DOHH2 (cell line): Measurements from ENCODE around the gene DCST1.

Experiments used
- H3F3A ChIP-seq: fragments of 200-600 bp; sonication (generic), shearing (Covaris generic); 2 replicates; pipeline ENCODE4 v1.6.0; 2016; ENCODE audit warnings: antibody characterized with exemption, mild to moderate bottlenecking; ENCODE audit not compliant: control insufficient read depth, insufficient read depth
- H3K27ac ChIP-seq: fragments of 200-600 bp; sonication (generic); 2 replicates; pipeline ENCODE4 v1.5.1; 2014; ENCODE audit warnings: low read depth, mild to moderate bottlenecking, low read length, moderate library complexity
- H3K27me3 ChIP-seq: fragments of 200-600 bp; sonication (generic); 2 replicates; pipeline ENCODE4 v1.6.1; 2014; ENCODE audit warnings: mild to moderate bottlenecking, low read length, mixed read lengths; ENCODE audit not compliant: control insufficient read depth
- H3K36me3 ChIP-seq: fragments of 200-600 bp; sonication (generic); 2 replicates; pipeline ENCODE4 v1.6.1; 2014; ENCODE audit warnings: mild to moderate bottlenecking, low read length, moderate library complexity, mixed read lengths; ENCODE audit not compliant: control insufficient read depth
- H3K4me1 ChIP-seq: fragments of 200-600 bp; sonication (generic); 2 replicates; pipeline ENCODE4 v1.6.1; 2014; ENCODE audit warnings: mild to moderate bottlenecking, low read length, mixed read lengths; ENCODE audit not compliant: control insufficient read depth
- H3K4me2 ChIP-seq: fragments of 200-600 bp; sonication (generic); 2 replicates; pipeline ENCODE4 v1.6.0; 2014; ENCODE audit warnings: mild to moderate bottlenecking, low read length, moderate library complexity
- H3K4me3 ChIP-seq: fragments of 200-600 bp; sonication (generic); 2 replicates; pipeline ENCODE4 v1.5.1; 2014; ENCODE audit warnings: mild to moderate bottlenecking, low read length, mixed read lengths
- H3K79me2 ChIP-seq: fragments of 200-600 bp; sonication (generic); 2 replicates; pipeline ENCODE4 v1.6.1; 2014; ENCODE audit warnings: mild to moderate bottlenecking, low read length, mixed read lengths; ENCODE audit not compliant: control insufficient read depth
- H3K9me2 ChIP-seq: fragments of 200-600 bp; sonication (generic); replicated peaks from 2 replicates; pipeline ENCODE4 v1.6.1; 2014; ENCODE audit warnings: mild to moderate bottlenecking, low read length, mixed read lengths; ENCODE audit not compliant: control insufficient read depth
- H3K9me3 ChIP-seq: fragments of 200-600 bp; sonication (generic); 2 replicates; pipeline ENCODE4 v1.6.1; 2014; ENCODE audit warnings: antibody characterized with exemption, low read length, mixed read lengths; ENCODE audit not compliant: control insufficient read depth, insufficient read depth
- H4K20me1 ChIP-seq: fragments of 200-600 bp; sonication (generic); 2 replicates; pipeline ENCODE4 v1.6.0; 2014; ENCODE audit warnings: low read depth, mild to moderate bottlenecking, antibody characterized with exemption, low read length, moderate library complexity; ENCODE audit not compliant: control insufficient read depth, insufficient read depth
- EZH2phosphoT487 ChIP-seq: fragments of 200-600 bp; sonication (generic); IDR thresholded peaks from 2 replicates; pipeline ENCODE4 v1.6.1; 2017; ENCODE audit warnings: borderline replicate concordance, mild to moderate bottlenecking, antibody characterized with exemption, low read length, moderate library complexity, mixed read lengths
- TF ChIP-seq, protein P1 (sequence below): fragments of 200-600 bp; sonication (generic); IDR thresholded peaks from one replicate; pipeline ENCODE4 v1.5.1; 2014; ENCODE audit warnings: antibody characterized with exemption, mild to moderate bottlenecking, low read depth, low read length; ENCODE audit not compliant: poor library complexity, severe bottlenecking

The DCST1 gene

DNA sequence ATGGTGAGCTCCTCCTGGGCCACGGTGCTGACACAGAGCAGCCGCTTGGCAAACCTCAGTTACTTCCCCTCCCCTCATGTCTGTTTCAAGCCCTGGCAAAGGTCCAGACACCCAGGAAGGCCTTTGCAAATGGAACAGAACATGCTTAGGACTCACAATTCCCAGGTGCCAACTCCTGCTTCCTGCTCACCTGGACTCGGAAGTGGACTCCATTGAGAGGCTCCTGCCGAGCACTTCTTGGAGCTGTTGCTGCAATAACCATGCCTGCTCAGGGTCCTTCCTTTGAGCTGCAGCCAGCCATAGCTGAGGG is 10.7 kb upstream of the DCST1 start:
- TF ChIP-seq EZH2phosphoT487 = no peak
- TF ChIP-seq, protein P1, sequence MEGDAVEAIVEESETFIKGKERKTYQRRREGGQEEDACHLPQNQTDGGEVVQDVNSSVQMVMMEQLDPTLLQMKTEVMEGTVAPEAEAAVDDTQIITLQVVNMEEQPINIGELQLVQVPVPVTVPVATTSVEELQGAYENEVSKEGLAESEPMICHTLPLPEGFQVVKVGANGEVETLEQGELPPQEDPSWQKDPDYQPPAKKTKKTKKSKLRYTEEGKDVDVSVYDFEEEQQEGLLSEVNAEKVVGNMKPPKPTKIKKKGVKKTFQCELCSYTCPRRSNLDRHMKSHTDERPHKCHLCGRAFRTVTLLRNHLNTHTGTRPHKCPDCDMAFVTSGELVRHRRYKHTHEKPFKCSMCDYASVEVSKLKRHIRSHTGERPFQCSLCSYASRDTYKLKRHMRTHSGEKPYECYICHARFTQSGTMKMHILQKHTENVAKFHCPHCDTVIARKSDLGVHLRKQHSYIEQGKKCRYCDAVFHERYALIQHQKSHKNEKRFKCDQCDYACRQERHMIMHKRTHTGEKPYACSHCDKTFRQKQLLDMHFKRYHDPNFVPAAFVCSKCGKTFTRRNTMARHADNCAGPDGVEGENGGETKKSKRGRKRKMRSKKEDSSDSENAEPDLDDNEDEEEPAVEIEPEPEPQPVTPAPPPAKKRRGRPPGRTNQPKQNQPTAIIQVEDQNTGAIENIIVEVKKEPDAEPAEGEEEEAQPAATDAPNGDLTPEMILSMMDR = no peak
- H3K36me3 ChIP-seq = no peaks in the 10 kb centered on the region
- no peak overlapping the region for H3K4me2 ChIP-seq
- H3K4me3 ChIP-seq = no peak overlapping the region
- H3K9me3 ChIP-seq = no peaks in the 10 kb centered on the region
- no peak overlapping the region for H3K27ac ChIP-seq
- H3K9me2 ChIP-seq = no peaks in the 10 kb centered on the region
- no peaks in the 10 kb centered on the region for H3F3A ChIP-seq
- peaks cover 10% of the 10 kb centered on the region for H3K4me1 ChIP-seq
- no peaks in the 10 kb centered on the region for H3K79me2 ChIP-seq
- peaks cover 13% of the 10 kb centered on the region for H3K27me3 ChIP-seq
- H4K20me1 ChIP-seq = no peaks in the 10 kb centered on the region

DNA sequence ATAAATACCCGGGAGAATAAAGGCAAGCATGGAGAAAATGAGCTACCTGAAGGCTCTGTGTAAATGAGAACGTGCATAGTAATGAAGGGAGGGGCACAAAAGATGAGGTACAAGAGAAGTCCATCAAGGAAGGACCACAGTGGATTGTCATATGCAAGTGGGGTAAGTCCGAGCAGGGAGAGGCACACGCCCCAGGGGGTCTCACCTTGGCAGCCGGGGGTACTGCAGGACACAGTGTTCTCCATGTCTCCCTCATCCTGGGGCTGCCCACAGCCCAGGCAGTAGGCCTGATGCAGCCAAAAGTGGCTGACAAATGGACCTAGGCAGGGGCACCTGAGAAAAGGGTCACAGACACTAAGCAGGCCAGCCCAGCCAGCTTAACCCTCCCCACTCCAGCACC is 10.0 kb upstream of the DCST1 start:
- Histone ChIP-seq H3F3A (no peaks in the 10 kb centered on the region), H3K4me3 (no peak overlapping the region), H3K27me3 (peaks cover 13% of the 10 kb centered on the region), H3K9me2 (no peaks in the 10 kb centered on the region), H3K27ac (no peak overlapping the region), H3K79me2 (no peaks in the 10 kb centered on the region), H3K9me3 (no peaks in the 10 kb centered on the region), H3K36me3 (no peaks in the 10 kb centered on the region), H3K4me2 (no peak overlapping the region), H3K4me1 (peaks cover 2% of the 10 kb centered on the region), H4K20me1 (no peaks in the 10 kb centered on the region)
- TF ChIP-seq, protein P1 = no peak

- Histone ChIP-seq H3K4me1 (no peaks in the 10 kb centered on the region), H3K27ac (no peak overlapping the region), H3K9me2 (no peaks in the 10 kb centered on the region), H3F3A (no peaks in the 10 kb centered on the region), H3K4me2 (no peak overlapping the region), H3K79me2 (no peaks in the 10 kb centered on the region), H3K36me3 (no peaks in the 10 kb centered on the region), H3K27me3 (peaks cover 13% of the 10 kb centered on the region), H3K9me3 (no peaks in the 10 kb centered on the region), H4K20me1 (no peaks in the 10 kb centered on the region), H3K4me3 (no peak overlapping the region)
- TF ChIP-seq, protein P1 = no peak
- TF ChIP-seq EZH2phosphoT487 = no peak
Measured at GRCh38 chr1:155024315-155024714, 9.3 kb upstream of the DCST1 start.

- no peaks in the 10 kb centered on the region for H3F3A ChIP-seq
- peaks cover 16% of the 10 kb centered on the region for H3K27me3 ChIP-seq
- no peaks in the 10 kb centered on the region for H3K9me3 ChIP-seq
- H3K36me3 ChIP-seq = no peaks in the 10 kb centered on the region
- H3K4me1 ChIP-seq = no peaks in the 10 kb centered on the region
- no peak overlapping the region for H3K4me3 ChIP-seq
- no peaks in the 10 kb centered on the region for H3K79me2 ChIP-seq
- TF ChIP-seq, protein P1 = no peak
- no peak for TF ChIP-seq EZH2phosphoT487
- no peak overlapping the region for H3K4me2 ChIP-seq
- no peaks in the 10 kb centered on the region for H4K20me1 ChIP-seq
- H3K27ac ChIP-seq = no peak overlapping the region
- no peaks in the 10 kb centered on the region for H3K9me2 ChIP-seq
Measured at GRCh38 chr1:155026154-155026553, 7.5 kb upstream of the DCST1 start.
